Erythroblast (primary cell): Measurements from ENCODE around the gene RBFOX1.

ENCODE experiments used
- GATA1 ChIP-seq: IDR thresholded peaks from 2 replicates; pipeline ENCODE4 v1.6.1; 2011; ENCODE audit warnings: low read depth, mild to moderate bottlenecking, control low read depth, low read length, moderate library complexity
- POLR2A ChIP-seq: IDR thresholded peaks from 2 replicates; pipeline ENCODE4 v1.6.1; 2011; ENCODE audit warnings: mild to moderate bottlenecking, low read length

DNA sequence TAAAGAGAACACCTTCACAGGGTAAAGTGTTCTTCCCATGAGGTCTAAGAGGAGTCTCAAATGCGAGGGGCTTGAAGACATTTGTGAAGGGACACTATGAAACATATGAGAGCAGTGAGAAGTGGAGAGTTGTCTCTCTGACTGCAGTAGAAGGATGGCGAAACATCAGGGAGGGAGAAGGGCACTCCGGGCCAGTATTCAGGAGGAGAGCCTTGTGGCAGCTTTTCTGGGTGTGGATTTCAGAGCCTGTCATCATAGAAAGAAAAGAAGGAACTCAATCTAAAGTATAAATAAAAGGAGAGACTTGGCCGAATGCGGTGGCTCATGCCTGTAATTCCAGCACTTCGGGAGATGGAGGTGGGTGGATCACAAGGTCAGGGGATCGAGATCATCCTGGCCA is 117.2 kb downstream of the RBFOX1 start:
- TF ChIP-seq POLR2A = no peak
- TF ChIP-seq GATA1 = no peak
